ENCODE data around the gene FHL1. TPM values are rescaled to one million over a fixed set of nuclear protein-coding genes. Genes with fewer than 3 reads are reported as not detected.

Gene FHL1
- 30.9 and 31.7 TPM in 2 replicates for total RNA-seq

DNA sequence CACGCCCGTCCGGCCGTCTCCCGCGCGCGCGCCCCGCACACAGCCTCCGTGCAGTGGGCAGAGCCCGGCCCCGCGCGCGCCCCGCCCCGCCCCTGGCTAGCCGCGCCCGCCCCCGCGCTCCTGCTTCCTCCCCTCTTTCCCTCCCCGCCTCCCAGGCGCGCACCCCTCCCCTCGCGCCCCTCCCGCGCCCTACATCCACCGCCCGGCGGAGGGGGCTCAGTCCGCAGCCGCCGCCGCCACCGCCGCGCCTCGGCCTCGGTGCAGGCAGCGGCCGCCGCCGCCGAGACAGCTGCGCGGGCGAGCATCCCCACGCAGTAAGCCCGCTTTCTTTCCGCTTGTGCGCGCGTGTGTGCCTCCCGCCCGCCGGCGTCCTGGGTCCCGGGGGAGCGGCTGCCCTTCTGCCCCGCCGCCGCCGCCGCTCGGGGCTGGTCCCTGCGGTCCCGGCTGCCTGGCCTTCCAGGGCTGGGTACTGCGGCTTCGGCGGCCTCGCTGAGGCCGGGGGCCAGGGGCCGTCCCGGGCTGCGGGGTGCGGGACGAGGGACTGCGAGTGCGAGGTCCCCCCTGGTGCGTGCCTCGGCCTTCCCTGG lies at the start of gene FHL1:
Gene FHL1 (plus strand): TSS at position 219 of the 587 bp plus-strand sequence.

DNA sequence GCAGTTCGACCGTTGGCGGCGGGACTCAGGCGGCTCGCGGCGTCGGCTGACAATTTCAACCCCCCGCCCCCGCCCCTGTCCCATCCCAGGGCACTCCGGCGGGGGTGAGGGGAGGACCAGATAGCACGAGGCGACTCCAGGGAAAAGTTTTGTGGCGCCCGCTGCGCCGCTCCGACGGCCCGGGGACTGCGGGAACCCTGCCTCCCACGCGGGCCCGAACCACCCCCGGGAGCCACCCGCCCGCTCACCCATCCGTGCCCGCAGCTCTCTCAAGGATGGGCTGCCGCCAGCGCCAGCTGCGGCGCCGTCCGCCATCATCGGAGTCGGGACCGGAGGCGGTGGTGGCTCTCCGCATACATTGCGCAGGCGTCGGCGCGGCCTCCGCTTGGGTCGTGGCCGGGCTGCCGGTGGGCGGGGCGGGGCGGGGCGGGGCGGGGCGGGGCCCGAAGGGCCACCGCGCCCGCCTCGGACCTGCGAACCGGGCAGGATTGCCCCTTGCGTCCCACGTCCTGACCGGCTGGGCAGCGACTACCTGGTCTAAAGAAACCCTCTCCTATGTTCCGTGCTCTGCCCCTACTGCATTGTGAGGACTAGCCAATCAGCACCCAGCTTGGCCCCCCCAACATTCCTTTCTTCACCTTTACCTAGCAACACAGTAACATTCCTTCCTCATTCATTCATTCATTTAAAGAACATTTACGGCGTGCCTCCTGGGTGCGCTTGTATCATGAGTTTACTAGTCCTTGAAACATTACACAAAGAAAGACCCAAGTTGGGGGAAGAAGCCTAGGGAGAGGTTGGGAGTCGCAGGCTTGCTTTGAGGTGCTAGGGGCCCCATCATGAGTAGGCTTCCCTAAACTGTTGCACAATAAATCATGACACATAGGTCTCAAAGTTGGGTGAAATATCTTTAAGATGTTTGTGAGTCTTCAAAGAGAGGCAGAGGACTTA lies 104.0 kb downstream of the FHL1 start, which contains the start of gene MAP7D3:
Gene MAP7D3 (minus strand): TSS at position 360 of the 951 bp plus-strand sequence. CDS start 42 bp downstream, at position 318.

Small RNAs within 50 kb of the gene (small RNA-seq; reads per million reads assigned to genes)
- gene RF01210 = not detected

Other genes with a start within 250 kb of the FHL1 start
- gene MMGT1, start 173.5 kb upstream of the FHL1 start, total RNA-seq = 20.9 and 22.5 TPM in 2 replicates
- gene SLC9A6, start 162.1 kb upstream of the FHL1 start, total RNA-seq = 15.8 and 20.7 TPM in 2 replicates
- 26.8 and 27.2 TPM in 2 replicates for gene MAP7D3, start 103.9 kb downstream of the FHL1 start, total RNA-seq
- not detected in 2 replicates for gene ADGRG4, start 153.4 kb downstream of the FHL1 start, total RNA-seq

Measured in subcutaneous preadipocyte (primary cell).